Gastrocnemius medialis (tissue), 4 donors: ENCODE measurements around the gene NFASC. TPM values are rescaled to one million over a fixed set of nuclear protein-coding genes. Genes with fewer than 3 reads are reported as not detected.

Experiments
- ATAC-seq, 2 donors: fragments of 150-250 bp; one replicate each; pipeline ENCODE4 v1.9.1; 2016
- DNase-seq, 2 donors: peaks; one replicate each; pipeline ENCODE4 v3.0.0-alpha.2; 2019
- H3K27ac ChIP-seq, 4 donors: fragments of 200-600 bp; sonication (generic); 1 replicate in 1 of 4; 2 replicates in 3 of 4; pipeline ENCODE4 v1.5.1; 2016 to 2018; ENCODE audit warnings: mild to moderate bottlenecking in 2 of 4, moderate library complexity in 1 of 4
- H3K27me3 ChIP-seq, 3 donors: fragments of 200-600 bp; sonication (generic) in 2 of 3; 1 replicate in 1 of 3; 2 replicates in 2 of 3; pipeline versions ENCODE4 v1.5.1 to v1.6.0; 2016 to 2019; ENCODE audit warnings: mild to moderate bottlenecking in 1 of 3, moderate library complexity in 1 of 3
- H3K36me3 ChIP-seq, 2 donors: fragments of 200-600 bp; sonication (generic) in 1 of 2; one replicate each; pipeline ENCODE4 v1.5.1; 2017 to 2018
- H3K4me1 ChIP-seq, 2 donors: fragments of 200-600 bp; sonication (generic) in 1 of 2; one replicate each; pipeline ENCODE4 v1.5.1; 2016 to 2017; ENCODE audit warnings: mild to moderate bottlenecking in 2 of 2
- H3K4me3 ChIP-seq, 4 donors: fragments of 200-600 bp; sonication (generic) in 3 of 4; 1 replicate in 1 of 4; 2 replicates in 3 of 4; pipeline ENCODE4 v1.5.1; 2016 to 2019; ENCODE audit warnings: mild to moderate bottlenecking in 2 of 4
- H3K9me3 ChIP-seq, 3 donors: fragments of 200-600 bp; sonication (generic) in 2 of 3; 1 replicate in 1 of 3; 2 replicates in 2 of 3; pipeline ENCODE4 v1.5.1; 2016 to 2019
- POLR2A ChIP-seq, 2 donors: fragments of 450-650 bp; IDR thresholded peaks; one replicate each; pipeline ENCODE4 v1.6.1; 2017; ENCODE audit warnings: antibody characterized with exemption in 2 of 2, mild to moderate bottlenecking in 2 of 2, moderate library complexity in 2 of 2
- in situ Hi-C, 4 donors: fragments of 200-750 bp; cut with MboI; loops; one replicate each; pipeline versions ENCODE4 v1.15.0 to v1.8.0; 2017; ENCODE audit warnings: low sequenced_read_pairs in 4 of 4
- intact Hi-C: fragments of 100-400 bp; cut with DNase I; formaldehyde crosslinking; loops from one replicate; pipeline ENCODE4 v1.15.1; 2023; ENCODE audit warnings: low total_unique reads
- total RNA-seq, 4 donors: library from RNA; depleted of rRNA; stranded (reverse); fragments of >200 nt; gene quantifications; one replicate each; pipeline versions ENCODE4 v1.1.0 to v1.2.3, GENCODE V29; 2016
- TF ChIP-seq, protein P1 (sequence below), 5 experiments: fragments of 450-650 bp in 3 of 5; fragments of 200-600 bp in 2 of 5; sonication (generic) in 2 of 5; IDR thresholded peaks in 4 of 5; conservative IDR thresholded peaks in 1 of 5; 1 replicate in 4 of 5; 2 replicates in 1 of 5; pipeline ENCODE4 v1.5.1; 2016 to 2019; ENCODE audit warnings: antibody characterized with exemption in 5 of 5, mild to moderate bottlenecking in 3 of 5, moderate library complexity in 3 of 5

NFASC gene
- total RNA-seq, 4 donors from 2014 or later, result 0.75 to 4.7 (median 2.4) TPM

DNA sequence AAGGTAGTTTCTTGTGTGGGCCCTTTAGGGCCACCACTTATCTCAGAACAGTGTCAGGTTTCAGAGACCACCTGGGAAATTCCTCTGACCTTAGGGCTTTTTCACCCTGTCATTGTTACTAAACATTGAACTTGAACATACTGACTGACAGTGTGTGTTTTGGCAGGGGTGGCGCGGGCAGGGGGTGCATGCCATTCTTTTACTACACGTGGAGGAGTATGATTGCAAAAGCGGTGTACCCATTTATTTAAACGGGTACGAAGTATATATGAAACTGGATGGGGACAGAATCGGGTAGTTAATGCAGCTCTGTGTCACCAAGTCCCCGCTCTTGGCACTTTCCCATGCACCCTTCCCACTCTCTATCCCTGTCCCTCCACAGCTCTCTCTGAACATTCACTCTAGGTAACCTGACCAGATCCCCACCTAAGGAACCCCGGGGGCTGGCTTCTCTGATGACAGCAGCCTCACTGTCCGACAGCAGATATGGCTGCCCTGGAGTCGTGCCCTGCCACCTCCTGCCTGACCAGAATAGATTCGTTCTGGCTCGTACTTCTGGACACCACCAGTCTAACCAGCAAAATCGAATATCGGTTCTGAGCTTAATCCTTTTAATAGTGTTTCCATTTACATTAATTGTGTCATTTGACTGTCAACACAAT, 51.3 kb downstream of the NFASC start:
- Histone ChIP-seq H3K4me3 (no peak overlapping the region), H3K27ac (no peak overlapping the region), H3K27me3 (no peaks in the 10 kb centered on the region), H3K36me3 (no peaks in the 10 kb centered on the region), H3K4me1 (no peaks in the 10 kb centered on the region), H3K9me3 (no peaks in the 10 kb centered on the region)
- ATAC-seq, result no peak
- no peak for DNase-seq
- no peak for TF ChIP-seq POLR2A (IDR thresholded peaks at IDR 0.05)
- TF ChIP-seq, protein P1, sequence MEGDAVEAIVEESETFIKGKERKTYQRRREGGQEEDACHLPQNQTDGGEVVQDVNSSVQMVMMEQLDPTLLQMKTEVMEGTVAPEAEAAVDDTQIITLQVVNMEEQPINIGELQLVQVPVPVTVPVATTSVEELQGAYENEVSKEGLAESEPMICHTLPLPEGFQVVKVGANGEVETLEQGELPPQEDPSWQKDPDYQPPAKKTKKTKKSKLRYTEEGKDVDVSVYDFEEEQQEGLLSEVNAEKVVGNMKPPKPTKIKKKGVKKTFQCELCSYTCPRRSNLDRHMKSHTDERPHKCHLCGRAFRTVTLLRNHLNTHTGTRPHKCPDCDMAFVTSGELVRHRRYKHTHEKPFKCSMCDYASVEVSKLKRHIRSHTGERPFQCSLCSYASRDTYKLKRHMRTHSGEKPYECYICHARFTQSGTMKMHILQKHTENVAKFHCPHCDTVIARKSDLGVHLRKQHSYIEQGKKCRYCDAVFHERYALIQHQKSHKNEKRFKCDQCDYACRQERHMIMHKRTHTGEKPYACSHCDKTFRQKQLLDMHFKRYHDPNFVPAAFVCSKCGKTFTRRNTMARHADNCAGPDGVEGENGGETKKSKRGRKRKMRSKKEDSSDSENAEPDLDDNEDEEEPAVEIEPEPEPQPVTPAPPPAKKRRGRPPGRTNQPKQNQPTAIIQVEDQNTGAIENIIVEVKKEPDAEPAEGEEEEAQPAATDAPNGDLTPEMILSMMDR (IDR thresholded peaks at IDR 0.05 in 4 of 5, conservative IDR thresholded peaks at IDR 0.05 in 1 of 5), result no peak
- intact Hi-C loops, result no loop called here
- in situ Hi-C loops, result no loop called here

DNA sequence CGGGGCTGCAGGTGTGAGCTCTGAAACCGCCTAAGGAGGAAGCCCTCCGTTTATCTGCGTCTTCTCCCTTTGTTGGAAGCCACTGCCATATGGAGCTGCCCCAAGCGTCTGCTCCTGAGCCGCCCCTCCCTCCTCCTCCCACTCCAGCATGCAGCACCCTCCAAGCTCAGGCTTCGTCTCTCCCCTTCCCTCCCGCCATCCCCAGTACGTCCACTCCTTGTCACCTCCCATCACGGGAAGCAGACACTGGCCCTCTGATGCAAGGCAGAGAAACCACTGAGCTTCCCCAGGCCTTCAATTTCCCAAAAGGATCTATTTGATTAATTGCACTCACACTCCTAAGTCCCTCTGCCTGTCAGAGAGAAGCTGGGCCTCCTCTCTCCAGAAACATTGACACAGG, 52.5 kb downstream of the NFASC start:
- Histone ChIP-seq H3K4me1 (no peaks in the 10 kb centered on the region), H3K27ac (no peak overlapping the region), H3K4me3 (no peak overlapping the region), H3K27me3 (no peaks in the 10 kb centered on the region), H3K36me3 (no peaks in the 10 kb centered on the region), H3K9me3 (no peaks in the 10 kb centered on the region)
- ATAC-seq (no peak), DNase-seq (no peak)
- in situ Hi-C loops (no loop called here), intact Hi-C loops (no loop called here)
- TF ChIP-seq, protein P1 (IDR thresholded peaks at IDR 0.05 in 4 of 5, conservative IDR thresholded peaks at IDR 0.05 in 1 of 5), result no peak
- no peak for TF ChIP-seq POLR2A (IDR thresholded peaks at IDR 0.05)

DNA sequence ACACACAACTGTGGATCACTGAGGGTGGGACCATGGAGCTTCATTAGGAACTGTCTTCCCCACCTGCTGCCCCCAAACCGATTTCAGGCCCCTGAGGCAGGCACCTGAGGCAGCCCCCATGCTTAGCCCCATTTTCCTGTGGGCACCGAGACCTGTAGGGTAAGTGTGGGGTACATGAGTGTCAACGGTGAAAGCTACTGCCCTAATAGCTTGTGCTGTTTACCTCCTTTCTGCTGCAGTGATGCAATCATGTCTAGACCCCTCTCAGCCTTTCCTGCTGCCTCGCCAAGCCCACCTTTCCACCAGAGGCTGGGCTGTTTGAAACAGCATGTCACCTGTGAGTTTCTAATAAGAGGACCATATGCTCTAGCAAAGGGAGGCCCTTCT, 53.0 kb downstream of the NFASC start:
- no peak for TF ChIP-seq POLR2A (IDR thresholded peaks at IDR 0.05)
- TF ChIP-seq, protein P1 (IDR thresholded peaks at IDR 0.05 in 4 of 5, conservative IDR thresholded peaks at IDR 0.05 in 1 of 5), result no peak
- DNase-seq, result no peak
- in situ Hi-C loops (no loop called here), intact Hi-C loops (no loop called here)
- Histone ChIP-seq H3K4me1 (no peaks in the 10 kb centered on the region), H3K27ac (no peak overlapping the region), H3K4me3 (no peak overlapping the region), H3K9me3 (no peaks in the 10 kb centered on the region), H3K27me3 (no peaks in the 10 kb centered on the region), H3K36me3 (no peaks in the 10 kb centered on the region)
- ATAC-seq, result no peak

DNA sequence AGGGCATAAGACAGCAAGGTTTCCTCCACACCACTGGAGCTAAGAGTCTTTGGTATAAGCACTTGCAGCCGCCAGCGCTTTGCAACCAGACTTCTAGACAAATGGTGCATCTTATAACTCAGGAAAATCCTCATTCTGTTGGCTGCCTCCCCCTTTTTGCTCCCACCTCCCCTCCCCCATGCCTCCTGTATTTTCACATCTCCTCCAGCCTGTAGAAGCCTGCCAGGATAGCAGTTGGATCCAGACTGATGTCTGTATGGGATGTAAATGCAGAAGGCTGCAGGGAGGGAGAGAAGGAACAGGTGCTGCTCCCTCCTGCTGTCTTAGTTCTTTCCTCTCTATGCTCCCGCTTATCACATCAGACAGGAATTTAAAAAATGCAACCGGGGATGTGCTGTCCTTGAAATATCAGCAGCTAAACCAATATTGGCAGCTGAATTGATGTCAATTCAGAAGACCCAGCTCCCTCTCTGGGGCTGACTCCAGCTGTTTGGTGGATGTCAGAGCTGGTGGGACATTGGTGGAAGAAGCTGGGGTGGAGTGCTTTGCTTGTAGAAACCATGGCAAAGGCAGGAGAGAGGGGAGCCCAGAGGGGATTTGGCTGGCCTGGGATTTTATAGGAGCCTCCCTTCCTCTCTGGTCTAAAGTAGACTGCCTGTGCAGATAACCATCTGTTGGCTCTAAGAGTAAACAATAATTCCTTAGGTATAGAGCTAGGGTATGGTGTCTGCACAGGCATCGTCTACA, 53.5 kb downstream of the NFASC start:
- Histone ChIP-seq H3K4me1 (no peaks in the 10 kb centered on the region), H3K27ac (no peak overlapping the region), H3K36me3 (no peaks in the 10 kb centered on the region), H3K4me3 (no peak overlapping the region), H3K27me3 (no peaks in the 10 kb centered on the region), H3K9me3 (no peaks in the 10 kb centered on the region)
- DNase-seq, result no peak
- no peak for ATAC-seq
- in situ Hi-C loops, result no loop called here
- TF ChIP-seq, protein P1 (IDR thresholded peaks at IDR 0.05 in 4 of 5, conservative IDR thresholded peaks at IDR 0.05 in 1 of 5), result no peak
- no peak for TF ChIP-seq POLR2A (IDR thresholded peaks at IDR 0.05)
- intact Hi-C loops, result no loop called here
